Keratinocyte (primary cell): ENCODE measurements around the gene FUT8.

ENCODE experiments used
- EZH2 ChIP-seq: IDR thresholded peaks from one replicate; pipeline ENCODE4 v1.6.1; 2012; ENCODE audit warnings: inconsistent platforms, mild to moderate bottlenecking, low read length, moderate library complexity
- TF ChIP-seq, protein P1 (sequence below), 3 experiments: IDR thresholded peaks in 1 of 3; conservative IDR thresholded peaks in 1 of 3; optimal IDR thresholded peaks in 1 of 3; 2 replicates in 2 of 3; 3 replicates in 1 of 3; pipeline versions ENCODE3 to v1.5.1; 2011; ENCODE audit warnings: low read length in 3 of 3, mild to moderate bottlenecking in 3 of 3, moderate library complexity in 2 of 3, control low read depth in 1 of 3, inconsistent platforms in 1 of 3; ENCODE audit not compliant: insufficient read depth in 2 of 3; ENCODE audit errors: extremely low read depth in 1 of 3

DNA sequence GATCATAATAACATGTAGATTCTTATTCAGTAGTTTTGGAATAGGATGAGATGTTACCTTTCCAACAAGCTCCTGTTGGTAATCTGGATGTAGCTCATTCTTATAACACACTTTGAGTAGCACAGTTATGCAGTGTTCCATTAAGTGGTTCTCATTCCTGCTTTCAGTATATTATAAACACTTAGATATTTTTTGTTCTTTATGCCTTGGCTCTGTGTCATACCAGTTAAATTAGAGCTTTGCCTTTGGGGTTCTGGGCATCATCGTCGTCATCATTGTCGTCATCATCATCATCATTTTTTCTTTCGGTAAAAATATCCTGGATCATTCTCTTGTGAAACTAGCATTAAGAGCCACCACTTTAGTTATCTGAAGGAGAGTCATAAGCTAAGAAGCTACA lies 87.5 kb downstream of the FUT8 start:
- TF ChIP-seq, protein P1, sequence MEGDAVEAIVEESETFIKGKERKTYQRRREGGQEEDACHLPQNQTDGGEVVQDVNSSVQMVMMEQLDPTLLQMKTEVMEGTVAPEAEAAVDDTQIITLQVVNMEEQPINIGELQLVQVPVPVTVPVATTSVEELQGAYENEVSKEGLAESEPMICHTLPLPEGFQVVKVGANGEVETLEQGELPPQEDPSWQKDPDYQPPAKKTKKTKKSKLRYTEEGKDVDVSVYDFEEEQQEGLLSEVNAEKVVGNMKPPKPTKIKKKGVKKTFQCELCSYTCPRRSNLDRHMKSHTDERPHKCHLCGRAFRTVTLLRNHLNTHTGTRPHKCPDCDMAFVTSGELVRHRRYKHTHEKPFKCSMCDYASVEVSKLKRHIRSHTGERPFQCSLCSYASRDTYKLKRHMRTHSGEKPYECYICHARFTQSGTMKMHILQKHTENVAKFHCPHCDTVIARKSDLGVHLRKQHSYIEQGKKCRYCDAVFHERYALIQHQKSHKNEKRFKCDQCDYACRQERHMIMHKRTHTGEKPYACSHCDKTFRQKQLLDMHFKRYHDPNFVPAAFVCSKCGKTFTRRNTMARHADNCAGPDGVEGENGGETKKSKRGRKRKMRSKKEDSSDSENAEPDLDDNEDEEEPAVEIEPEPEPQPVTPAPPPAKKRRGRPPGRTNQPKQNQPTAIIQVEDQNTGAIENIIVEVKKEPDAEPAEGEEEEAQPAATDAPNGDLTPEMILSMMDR (optimal IDR thresholded peaks at IDR 0.05 in 1 of 3, IDR thresholded peaks at IDR 0.05 in 1 of 3, conservative IDR thresholded peaks at IDR 0.05 in 1 of 3; ENCODE audit: extremely low read depth in 1 of 3, insufficient read depth in 2 of 3, low read length in 3 of 3), result no peak
- TF ChIP-seq EZH2, result no peak
